NCI-H2227 treated with DMSO at 0.1 percent for 48 hours (cell line): ENCODE results near the gene TRAPPC6A.

Source experiments
- DNase-seq: peaks from one replicate; lab custom pipeline; 2025; lab: John Stamatoyannopoulos, UW

The TRAPPC6A gene

DNA sequence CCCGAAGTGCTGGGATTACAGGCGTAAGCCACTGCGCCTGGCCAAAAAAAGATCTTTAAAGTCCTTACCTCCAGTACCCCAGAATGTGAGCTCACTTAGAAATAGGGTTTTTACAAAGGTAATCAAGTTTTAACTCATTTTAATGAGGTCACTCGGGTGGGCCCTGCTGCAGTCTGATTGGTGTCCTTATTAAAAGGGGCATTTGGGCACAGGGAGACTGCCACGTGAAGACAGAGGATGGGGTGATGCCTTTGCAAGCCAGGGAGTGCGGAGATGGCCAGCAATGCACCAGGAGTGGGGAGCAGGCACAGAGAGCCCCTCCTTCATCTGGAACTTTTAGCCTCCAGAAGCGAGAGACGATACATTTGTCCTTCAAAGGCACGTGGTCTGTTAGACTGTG is 28.9 kb downstream of the TRAPPC6A start:
- no peak for DNase-seq

DNA sequence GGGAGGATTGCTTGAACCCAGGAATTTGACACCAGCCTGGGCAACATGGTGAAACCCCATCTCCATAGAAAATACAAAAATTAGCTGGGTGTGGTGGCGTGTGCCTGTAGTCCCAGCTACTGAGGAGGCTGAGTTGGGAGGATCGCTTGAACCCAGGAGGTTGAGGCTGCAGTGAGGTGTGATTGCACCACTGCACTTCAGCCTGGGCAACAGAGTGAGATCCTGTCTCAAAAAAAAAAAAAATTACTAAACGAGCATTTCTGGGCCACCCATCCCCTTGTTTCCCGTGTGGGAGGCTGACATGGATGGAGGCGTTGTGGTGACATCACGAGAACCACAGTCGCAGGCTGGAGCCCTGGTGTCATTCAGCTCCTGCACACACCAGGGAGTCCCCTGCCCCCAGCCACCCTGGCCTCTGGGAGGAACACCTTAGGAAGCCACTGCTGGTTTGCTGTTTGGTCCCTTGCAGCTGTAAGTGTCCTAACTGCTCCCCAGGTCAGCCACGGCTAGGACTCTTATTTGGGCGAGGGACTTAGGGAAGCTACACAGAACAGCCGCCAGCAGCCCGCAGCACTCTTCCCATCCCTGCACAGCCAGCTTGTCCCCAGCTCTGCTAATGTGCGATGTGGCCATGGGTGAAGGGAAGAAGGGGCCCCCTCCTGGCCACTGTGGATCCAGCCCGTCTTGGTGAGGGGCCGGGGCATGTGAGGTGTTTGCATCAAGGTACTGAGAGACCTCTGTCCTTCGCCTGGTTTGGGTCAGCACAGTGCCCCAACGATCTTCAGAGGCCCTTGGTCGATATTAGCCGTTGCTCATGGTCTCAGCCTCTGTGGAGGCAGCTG is 30.0 kb downstream of the TRAPPC6A start:
- DNase-seq: no peak

- DNase-seq: no peak
Measured at GRCh38 chr19:45146741-45147205, 31.3 kb downstream of the TRAPPC6A start.

DNA sequence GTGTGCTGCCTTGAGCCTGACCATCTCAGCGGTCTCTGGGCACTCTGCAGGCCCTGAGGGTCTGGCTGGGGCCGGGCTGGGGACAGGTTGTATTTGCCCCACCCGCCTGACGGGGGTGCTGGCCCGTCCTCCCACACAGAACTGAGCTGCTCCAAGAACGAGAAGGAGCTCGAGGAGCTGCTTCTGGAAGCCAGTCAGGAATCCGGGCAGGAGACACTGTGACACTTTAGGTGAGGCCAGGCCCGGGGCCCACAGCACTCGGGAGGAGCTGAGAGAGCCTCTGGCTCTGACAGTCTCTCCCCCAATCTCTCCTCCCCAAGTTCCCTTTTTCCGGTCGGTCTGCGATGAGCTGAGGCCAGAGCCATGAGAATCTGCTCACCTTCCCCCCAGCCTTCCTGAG is 31.8 kb downstream of the TRAPPC6A start:
- DNase-seq: no peak

- no peak for DNase-seq
Measured at GRCh38 chr19:45145270-45146189, 32.5 kb downstream of the TRAPPC6A start.

GRCh38 chr19:45144431-45145269 is 33.4 kb downstream of the TRAPPC6A start:
- no peak for DNase-seq

DNA sequence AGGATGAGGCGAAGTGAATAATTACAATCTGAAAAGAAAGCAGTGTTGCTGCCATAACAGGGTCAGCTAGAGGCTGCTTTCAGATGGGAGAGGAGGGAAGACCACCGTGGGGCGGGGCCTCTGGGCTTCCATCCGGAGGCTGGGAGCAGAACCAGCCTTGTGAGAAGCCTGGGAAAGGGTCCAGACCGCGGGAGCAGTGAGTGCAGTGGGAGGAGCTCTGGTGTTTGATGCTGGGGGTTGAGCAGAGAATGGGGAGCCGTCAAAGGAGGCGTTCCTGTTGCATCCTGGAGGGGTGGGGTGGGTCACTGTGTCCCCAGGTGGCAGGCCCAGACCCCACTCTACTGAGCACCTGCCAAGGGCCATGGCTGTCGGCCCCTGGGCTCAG is 35.3 kb downstream of the TRAPPC6A start:
- no peak for DNase-seq

DNA sequence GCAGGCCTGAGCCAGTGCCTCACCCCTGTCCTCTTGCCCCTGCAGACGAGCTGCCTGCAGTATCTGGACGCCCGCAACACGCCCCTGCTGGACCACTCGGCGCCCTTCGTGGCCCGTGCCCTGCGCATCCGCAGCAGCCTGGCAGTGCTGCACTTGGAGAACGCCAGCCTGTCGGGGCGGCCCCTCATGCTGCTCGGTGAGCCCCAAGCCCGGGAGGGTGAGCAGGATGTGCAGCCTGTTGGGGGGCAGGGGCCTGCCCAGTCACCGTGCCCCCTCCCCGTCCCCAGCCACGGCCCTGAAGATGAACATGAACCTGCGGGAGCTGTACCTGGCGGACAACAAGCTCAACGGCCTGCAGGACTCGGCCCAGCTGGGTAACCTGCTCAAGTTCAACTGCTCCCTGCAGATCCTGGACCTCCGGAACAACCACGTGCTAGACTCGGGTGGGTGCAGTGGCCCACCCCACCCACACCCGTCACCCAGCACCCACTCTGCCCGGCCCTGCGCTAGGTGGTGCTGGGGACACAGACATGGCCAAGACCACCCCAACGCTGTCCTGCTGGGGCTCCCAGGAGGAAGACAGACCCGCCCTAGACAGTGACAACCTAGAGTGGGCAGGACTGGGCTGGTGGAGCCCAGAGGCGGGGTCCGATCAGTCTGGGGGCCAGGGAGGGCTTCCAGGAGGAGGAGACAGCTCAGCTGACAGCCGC is 35.9 kb downstream of the TRAPPC6A start:
- DNase-seq: no peak

GRCh38 chr19:45141203-45141900 is 36.7 kb downstream of the TRAPPC6A start:
- no peak for DNase-seq

DNA sequence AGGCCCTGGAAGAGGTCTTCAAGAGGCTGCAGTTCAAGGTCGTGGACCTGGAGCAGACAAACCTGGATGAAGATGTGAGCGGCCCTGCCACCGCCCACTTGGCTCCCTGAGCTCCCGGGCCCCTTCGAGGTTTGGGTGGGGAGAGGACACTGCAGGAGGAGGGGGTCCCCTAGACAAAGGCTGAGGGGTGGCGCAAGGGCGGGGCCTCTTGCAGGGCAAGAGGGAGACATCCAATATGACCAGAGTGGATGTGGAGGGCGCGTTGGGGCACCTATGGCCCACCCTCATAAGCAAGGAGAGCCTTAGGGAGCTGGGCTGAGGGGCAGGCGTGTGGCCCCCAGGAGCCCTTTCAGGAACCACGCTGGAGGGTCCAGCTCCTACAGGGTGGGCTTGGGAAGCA is 37.5 kb downstream of the TRAPPC6A start:
- no peak for DNase-seq

DNA sequence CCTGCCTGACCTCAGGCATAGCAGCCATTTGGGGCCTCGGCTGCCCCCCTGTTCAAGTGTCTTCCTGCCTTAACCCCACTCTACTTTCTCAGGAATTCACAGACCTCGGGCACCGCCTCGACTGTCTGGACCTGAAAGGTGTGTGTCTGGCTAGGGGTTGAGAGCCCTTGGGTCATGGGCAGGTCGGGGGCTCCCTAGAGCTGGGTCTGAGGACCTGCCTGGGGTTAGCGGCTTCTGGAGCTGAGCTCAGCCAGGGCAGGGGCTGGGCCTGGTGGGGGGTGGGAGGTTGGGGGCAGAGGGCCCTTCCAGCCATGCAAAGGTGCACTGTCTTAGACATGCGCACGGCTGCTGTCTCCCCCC is 37.9 kb downstream of the TRAPPC6A start:
- no peak for DNase-seq

DNA sequence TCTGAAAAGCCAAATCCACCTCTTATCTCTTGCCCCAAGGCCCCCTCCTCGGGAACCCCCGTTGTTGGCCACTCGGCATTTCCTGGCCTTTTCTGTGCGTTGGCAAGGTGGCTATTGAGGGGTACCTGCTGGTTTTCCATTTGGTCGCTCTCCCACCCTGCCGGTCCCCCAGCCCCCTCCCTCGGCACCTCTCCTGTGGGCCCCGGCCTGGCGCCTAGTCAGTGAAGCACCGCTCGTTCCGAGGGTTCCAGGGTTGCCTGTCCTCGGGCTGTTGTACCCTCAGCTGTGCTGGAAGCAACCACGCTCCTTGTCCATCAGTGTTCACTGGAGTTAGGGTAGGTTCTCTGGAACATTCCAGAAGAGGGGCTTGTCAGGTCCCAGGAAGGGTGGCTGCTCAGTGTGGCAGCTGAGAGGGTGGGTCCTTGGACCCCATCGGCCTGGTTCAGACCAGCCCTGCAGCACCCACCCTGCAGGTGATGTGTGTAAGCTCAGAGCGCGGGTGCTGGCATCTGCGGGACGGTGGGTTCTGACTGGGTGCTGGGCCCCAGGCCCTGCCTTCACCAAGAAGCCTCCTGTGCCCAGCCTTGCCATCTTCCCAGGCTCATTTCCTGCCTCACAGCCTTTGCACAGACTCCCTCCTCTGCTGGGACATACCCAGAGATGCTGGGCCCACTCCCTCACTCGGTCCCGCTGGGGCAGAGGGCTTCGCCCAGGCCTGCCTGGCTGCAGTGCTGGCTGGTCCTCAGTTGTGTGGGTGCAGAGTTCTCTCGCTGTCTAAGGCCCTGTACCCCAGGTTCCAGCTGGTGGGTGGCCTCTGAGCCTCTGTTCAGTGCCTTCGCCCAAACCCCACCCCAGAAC is 38.5 kb downstream of the TRAPPC6A start:
- no peak for DNase-seq

DNA sequence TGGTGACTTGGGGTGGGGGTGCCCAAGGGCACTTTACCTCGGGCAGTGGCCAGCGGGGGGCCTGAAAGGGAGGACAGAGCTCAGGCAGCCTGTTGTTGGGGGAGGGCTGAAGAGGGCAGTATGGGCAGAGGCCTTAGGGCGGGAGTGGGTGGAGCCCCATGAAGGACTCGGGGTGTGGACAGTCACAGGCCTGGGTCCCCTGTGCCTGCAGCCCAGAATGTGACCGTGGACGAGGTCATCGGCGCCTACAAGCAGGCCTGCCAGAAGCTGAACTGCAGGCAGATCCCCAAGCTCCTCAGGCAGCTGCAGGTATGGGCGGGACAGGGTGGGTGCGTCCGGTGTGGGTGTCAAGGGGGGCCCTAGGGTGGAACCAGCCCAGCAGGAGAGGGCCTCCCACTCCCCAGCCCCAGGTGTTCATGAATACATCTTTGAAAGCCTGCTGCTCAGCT is 39.7 kb downstream of the TRAPPC6A start:
- no peak for DNase-seq

DNA sequence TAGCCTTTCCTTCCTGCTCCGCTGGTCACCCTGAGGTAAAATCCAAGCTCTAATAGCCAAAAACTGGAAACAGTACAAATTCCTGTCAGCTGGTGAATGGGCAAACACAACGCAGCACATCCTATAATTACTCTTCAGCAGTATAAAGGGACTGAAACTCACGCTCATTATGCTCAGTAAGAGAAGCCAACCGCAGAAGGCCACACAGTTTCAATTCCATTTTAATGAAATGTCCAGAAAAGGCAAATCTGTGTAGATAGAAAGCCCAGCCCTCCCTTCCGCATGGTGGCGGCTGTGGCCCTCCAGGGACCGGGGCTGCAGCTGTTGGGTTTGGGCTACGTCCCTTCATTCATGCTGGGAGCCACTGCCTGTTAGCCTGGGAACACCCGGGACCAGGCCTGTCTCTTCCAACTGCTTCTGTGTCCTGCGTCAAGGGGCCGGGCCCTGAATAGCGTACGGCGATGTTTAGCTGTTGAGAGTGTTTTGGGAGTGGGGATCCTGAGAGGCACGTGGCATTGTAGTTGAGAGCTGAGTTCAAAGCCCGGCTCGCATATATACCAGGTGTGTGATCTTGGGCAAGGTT is 40.8 kb downstream of the TRAPPC6A start:
- DNase-seq: peak; percentile 45

GRCh38 chr19:45136507-45137178 is 41.4 kb downstream of the TRAPPC6A start:
- no peak for DNase-seq

GRCh38 chr19:45135176-45135885 is 42.7 kb downstream of the TRAPPC6A start:
- no peak for DNase-seq

DNA sequence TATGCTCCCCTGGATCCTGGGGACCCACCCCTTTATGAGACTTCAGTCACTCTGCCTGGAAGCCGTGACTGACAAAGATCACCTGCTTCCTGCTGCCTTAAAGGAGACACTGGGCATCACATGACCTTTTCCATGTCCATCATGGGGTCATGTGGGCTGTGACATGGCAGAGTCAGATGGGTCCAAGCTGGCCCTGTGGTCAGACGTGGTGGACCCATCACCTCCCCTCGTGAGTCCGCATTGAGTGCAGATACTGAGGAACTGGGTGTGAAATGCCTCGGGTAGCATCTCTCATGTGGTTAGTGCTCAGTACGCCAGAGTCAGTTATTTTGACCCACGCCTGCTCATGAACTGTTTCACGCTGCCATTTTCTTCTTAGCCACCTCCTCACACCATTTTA is 44.4 kb downstream of the TRAPPC6A start:
- no peak for DNase-seq
